SK-N-SH (cell line): ENCODE results near the gene ZFP57. TPM values are rescaled to one million over a fixed set of nuclear protein-coding genes. Genes with fewer than 3 reads are reported as not detected.

Experiments
- CTCF ChIA-PET: fragments of 300-600, 350-600 bp; formaldehyde crosslinking; extraction: SDS; loops from one replicate; lab custom pipeline; 2021; lab: Yijun Ruan, JAX
- POLR2A ChIA-PET: fragments of 350-600 bp; sonication (Branson Sonifier 250); formaldehyde crosslinking; extraction: SDS; loops from one replicate; lab custom pipeline; 2020; ENCODE audit warnings: antibody characterized with exemption, inconsistent platforms; lab: Yijun Ruan, JAX
- DNase-seq: peaks from one replicate; pipeline ENCODE4 v3.0.0; 2012
- H2AFZ ChIP-seq: fragments of 200-600 bp; sonication (generic); 2 replicates; pipeline ENCODE4 v1.8.1; 2016; ENCODE audit warnings: antibody characterized with exemption, mild to moderate bottlenecking, low read depth
- H3F3A ChIP-seq: fragments of 200-600 bp; sonication (generic); replicated peaks from 2 replicates; pipeline ENCODE3; 2016; ENCODE audit warnings: antibody characterized with exemption, mild to moderate bottlenecking; ENCODE audit not compliant: insufficient read depth
- H3K27ac ChIP-seq, 2 experiments: fragments of 200-500 bp in 1 of 2; fragments of 200-600 bp in 1 of 2; sonication (Bioruptor generic) in 1 of 2; sonication (generic), shearing (Covaris generic) in 1 of 2; 2 replicates each; pipeline versions ENCODE4 v1.5.1 to v1.6.1; 2014 to 2016; ENCODE audit warnings: low read depth in 2 of 2, inconsistent platforms in 1 of 2, low read length in 1 of 2, mild to moderate bottlenecking in 1 of 2, mixed read lengths in 1 of 2
- H3K27me3 ChIP-seq: fragments of 200-600 bp; sonication (generic), shearing (Covaris generic); 2 replicates; pipeline ENCODE4 v1.6.1; 2016; ENCODE audit warnings: mixed run types; ENCODE audit not compliant: insufficient read depth
- H3K36me3 ChIP-seq, 2 experiments: fragments of 200-500 bp in 1 of 2; fragments of 200-600 bp in 1 of 2; sonication (Bioruptor generic) in 1 of 2; sonication (generic) in 1 of 2; replicated peaks in 1 of 2; 2 replicates each; pipeline versions ENCODE3 to v1.5.1; 2014 to 2016; ENCODE audit warnings: low read length in 1 of 2, mild to moderate bottlenecking in 1 of 2; ENCODE audit not compliant: insufficient read depth in 2 of 2, control insufficient read depth in 1 of 2
- H3K4me1 ChIP-seq, 2 experiments: fragments of 200-500 bp in 1 of 2; fragments of 200-600 bp in 1 of 2; sonication (Bioruptor generic) in 1 of 2; sonication (generic), shearing (Covaris generic) in 1 of 2; 2 replicates each; pipeline versions ENCODE4 v1.5.1 to v1.6.1; 2014 to 2016; ENCODE audit warnings: low read depth in 1 of 2, low read length in 1 of 2, mixed run types in 1 of 2; ENCODE audit not compliant: insufficient read depth in 2 of 2, control insufficient read depth in 1 of 2
- H3K4me2 ChIP-seq: fragments of 200-600 bp; sonication (generic), shearing (Covaris generic); 2 replicates; pipeline ENCODE4 v1.6.1; 2017; ENCODE audit warnings: mixed run types
- H3K4me3 ChIP-seq, 2 experiments: fragments of 200-500 bp in 1 of 2; fragments of 200-600 bp in 1 of 2; sonication (Bioruptor generic) in 1 of 2; sonication (generic), shearing (Covaris generic) in 1 of 2; 2 replicates each; pipeline versions ENCODE4 v1.5.1 to v1.8.1; 2014 to 2016; ENCODE audit warnings: low read depth in 2 of 2, inconsistent platforms in 1 of 2, low read length in 1 of 2, mild to moderate bottlenecking in 1 of 2, mixed read lengths in 1 of 2, moderate library complexity in 1 of 2
- H3K79me2 ChIP-seq: fragments of 200-600 bp; sonication (generic); 2 replicates; pipeline ENCODE4 v1.8.1; 2017; ENCODE audit warnings: mild to moderate bottlenecking; ENCODE audit not compliant: insufficient read depth
- H3K9ac ChIP-seq: fragments of 200-600 bp; sonication (generic); 2 replicates; pipeline ENCODE4 v1.6.1; 2017; ENCODE audit warnings: mixed run types
- H3K9me2 ChIP-seq: fragments of 200-600 bp; sonication (generic); 2 replicates; pipeline ENCODE4 v1.6.1; 2017; ENCODE audit warnings: mixed run types
- H3K9me3 ChIP-seq: fragments of 200-600 bp; sonication (generic); 2 replicates; pipeline ENCODE4 v1.6.1; 2017; ENCODE audit warnings: mixed run types, mild to moderate bottlenecking, moderate library complexity
- H4K20me1 ChIP-seq: fragments of 200-600 bp; sonication (generic); 2 replicates; pipeline ENCODE4 v1.6.1; 2017; ENCODE audit warnings: mild to moderate bottlenecking, mixed run types; ENCODE audit not compliant: insufficient read depth
- CHD2 ChIP-seq: fragments of 150-350 bp; IDR thresholded peaks from 2 replicates; pipeline ENCODE4 v1.6.1; 2018; ENCODE audit warnings: low read length; ENCODE audit not compliant: partially characterized antibody
- FOXJ3 ChIP-seq: sonication (generic); formaldehyde crosslinking; IDR thresholded peaks from 2 replicates; pipeline ENCODE4 v1.5.1; 2020; ENCODE audit warnings: mild to moderate bottlenecking, missing genetic modification reagents
- FOXM1 ChIP-seq: IDR thresholded peaks from 2 replicates; pipeline ENCODE4 v1.4.0; 2012; ENCODE audit warnings: low read depth, mild to moderate bottlenecking
- GABPA ChIP-seq: IDR thresholded peaks from 2 replicates; pipeline ENCODE4 v1.4.0; 2012; ENCODE audit warnings: low read depth, mild to moderate bottlenecking
- MEF2A ChIP-seq: IDR thresholded peaks from 2 replicates; pipeline ENCODE4 v1.4.0; 2012; ENCODE audit warnings: low read depth, borderline replicate concordance
- MXI1 ChIP-seq: IDR thresholded peaks from 2 replicates; pipeline ENCODE4 v1.6.1; 2012; ENCODE audit warnings: mild to moderate bottlenecking, low read depth, low read length, improper control_type of control experiment
- NRF1 ChIP-seq: IDR thresholded peaks from 2 replicates; pipeline ENCODE4 v1.6.1; 2012; ENCODE audit warnings: low read depth, mild to moderate bottlenecking, low read length
- RAD21 ChIP-seq: IDR thresholded peaks from 2 replicates; pipeline ENCODE4 v1.6.1; 2012; ENCODE audit warnings: mild to moderate bottlenecking, low read length
- RFX5 ChIP-seq: IDR thresholded peaks from 2 replicates; pipeline ENCODE4 v1.6.1; 2012; ENCODE audit warnings: mild to moderate bottlenecking, improper control_type of control experiment, low read length
- SMC3 ChIP-seq: IDR thresholded peaks from 2 replicates; pipeline ENCODE4 v1.6.1; 2012; ENCODE audit warnings: low read depth, low read length, improper control_type of control experiment
- TAF1 ChIP-seq: IDR thresholded peaks from 2 replicates; pipeline ENCODE4 v1.6.1; 2012; ENCODE audit warnings: low read depth, mild to moderate bottlenecking, low read length, moderate library complexity, borderline replicate concordance
- TEAD4 ChIP-seq: IDR thresholded peaks from 2 replicates; pipeline ENCODE4 v1.4.0; 2012; ENCODE audit warnings: mild to moderate bottlenecking, borderline replicate concordance; ENCODE audit not compliant: insufficient read depth
- YY1 ChIP-seq: IDR thresholded peaks from 2 replicates; pipeline ENCODE4 v1.4.0; 2012; ENCODE audit warnings: low read depth, mild to moderate bottlenecking
- WGBS: methylation state at CpG from one replicate; pipeline ENCODE4 v1.1.6; 2017; ENCODE audit warnings: low lambda C conversion rate; 5-methylcytosine and 5-hydroxymethylcytosine counted together
- polyA plus RNA-seq, 3 experiments: library from polyadenylated mRNA; depleted of rRNA; stranded (reverse); fragments of >200 nt; gene quantifications; 2 replicates each; pipeline ENCODE4 v1.2.3, GENCODE V29; 2012
- TF ChIP-seq, protein P1 (sequence below): fragments of 200-600 bp; sonication (generic); IDR thresholded peaks from 2 replicates; pipeline ENCODE4 v1.6.1; 2017; ENCODE audit warnings: antibody characterized with exemption, mild to moderate bottlenecking, moderate library complexity
- TF ChIP-seq, protein P2 (sequence below): IDR thresholded peaks from 2 replicates; pipeline ENCODE4 v1.4.0; 2012; ENCODE audit warnings: low read depth, borderline replicate concordance
- TF ChIP-seq, protein P3 (sequence below): fragments of 150-350 bp; IDR thresholded peaks from 2 replicates; pipeline ENCODE4 v1.6.1; 2016; ENCODE audit warnings: mild to moderate bottlenecking, low read depth, low read length
- TF ChIP-seq, protein P4 (sequence below): fragments of 150-350 bp; IDR thresholded peaks from 2 replicates; pipeline ENCODE4 v1.6.1; 2017; ENCODE audit warnings: antibody characterized with exemption, low read length, low read depth, borderline replicate concordance
- TF ChIP-seq, protein P5 (sequence below): IDR thresholded peaks from 2 replicates; pipeline ENCODE4 v1.4.0; 2012; ENCODE audit warnings: low read depth, borderline replicate concordance
- TF ChIP-seq, protein P6 (sequence below): IDR thresholded peaks from 2 replicates; pipeline ENCODE4 v1.6.1; 2012; ENCODE audit warnings: mild to moderate bottlenecking, low read depth, low read length, moderate library complexity
- TF ChIP-seq, protein P7 (sequence below): IDR thresholded peaks from 2 replicates; pipeline ENCODE4; 2012

Gene ZFP57
- polyA plus RNA-seq, 1 of the 3 experiments (the other 2 are of a cell fraction), result not detected

DNA sequence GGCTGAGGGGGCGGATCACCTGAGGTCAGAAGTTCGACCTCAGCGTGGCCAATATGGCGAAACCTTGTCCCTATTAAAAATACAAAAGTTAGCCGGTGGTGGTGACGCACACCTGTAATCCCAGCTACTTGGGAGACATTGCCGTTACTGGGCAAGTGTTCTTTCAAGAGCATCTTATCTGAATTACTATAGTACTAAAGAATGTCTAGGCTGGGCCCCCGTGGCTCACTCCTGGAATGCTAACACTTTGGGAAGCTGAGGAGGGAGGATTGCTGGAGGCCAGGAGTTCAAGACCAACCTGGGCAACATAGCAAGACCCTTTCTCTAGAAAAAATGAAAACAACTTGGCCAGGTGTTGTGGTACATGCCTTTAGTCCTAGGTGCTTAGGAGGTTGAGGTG is 859 bp upstream of the ZFP57 start:
- Histone ChIP-seq H3K27me3 (peaks cover 13% of the 10 kb centered on the region), H2AFZ (no peak overlapping the region), H3F3A (no peaks in the 10 kb centered on the region), H3K9ac (no peak overlapping the region), H3K9me2 (no peaks in the 10 kb centered on the region), H3K4me1 (no peaks in the 10 kb centered on the region), H3K27ac (no peak overlapping the region), H3K9me3 (no peaks in the 10 kb centered on the region), H4K20me1 (no peaks in the 10 kb centered on the region), H3K79me2 (no peaks in the 10 kb centered on the region), H3K4me3 (no peak overlapping the region), H3K36me3 (no peaks in the 10 kb centered on the region), H3K4me2 (no peak overlapping the region)
- no peak for TF ChIP-seq MEF2A
- TF ChIP-seq, protein P1, sequence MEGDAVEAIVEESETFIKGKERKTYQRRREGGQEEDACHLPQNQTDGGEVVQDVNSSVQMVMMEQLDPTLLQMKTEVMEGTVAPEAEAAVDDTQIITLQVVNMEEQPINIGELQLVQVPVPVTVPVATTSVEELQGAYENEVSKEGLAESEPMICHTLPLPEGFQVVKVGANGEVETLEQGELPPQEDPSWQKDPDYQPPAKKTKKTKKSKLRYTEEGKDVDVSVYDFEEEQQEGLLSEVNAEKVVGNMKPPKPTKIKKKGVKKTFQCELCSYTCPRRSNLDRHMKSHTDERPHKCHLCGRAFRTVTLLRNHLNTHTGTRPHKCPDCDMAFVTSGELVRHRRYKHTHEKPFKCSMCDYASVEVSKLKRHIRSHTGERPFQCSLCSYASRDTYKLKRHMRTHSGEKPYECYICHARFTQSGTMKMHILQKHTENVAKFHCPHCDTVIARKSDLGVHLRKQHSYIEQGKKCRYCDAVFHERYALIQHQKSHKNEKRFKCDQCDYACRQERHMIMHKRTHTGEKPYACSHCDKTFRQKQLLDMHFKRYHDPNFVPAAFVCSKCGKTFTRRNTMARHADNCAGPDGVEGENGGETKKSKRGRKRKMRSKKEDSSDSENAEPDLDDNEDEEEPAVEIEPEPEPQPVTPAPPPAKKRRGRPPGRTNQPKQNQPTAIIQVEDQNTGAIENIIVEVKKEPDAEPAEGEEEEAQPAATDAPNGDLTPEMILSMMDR, result no peak
- no peak for TF ChIP-seq CHD2
- no peak for TF ChIP-seq SMC3
- TF ChIP-seq FOXM1, result no peak
- TF ChIP-seq, protein P2, sequence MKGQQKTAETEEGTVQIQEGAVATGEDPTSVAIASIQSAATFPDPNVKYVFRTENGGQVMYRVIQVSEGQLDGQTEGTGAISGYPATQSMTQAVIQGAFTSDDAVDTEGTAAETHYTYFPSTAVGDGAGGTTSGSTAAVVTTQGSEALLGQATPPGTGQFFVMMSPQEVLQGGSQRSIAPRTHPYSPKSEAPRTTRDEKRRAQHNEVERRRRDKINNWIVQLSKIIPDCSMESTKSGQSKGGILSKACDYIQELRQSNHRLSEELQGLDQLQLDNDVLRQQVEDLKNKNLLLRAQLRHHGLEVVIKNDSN, result no peak
- TF ChIP-seq, protein P3, sequence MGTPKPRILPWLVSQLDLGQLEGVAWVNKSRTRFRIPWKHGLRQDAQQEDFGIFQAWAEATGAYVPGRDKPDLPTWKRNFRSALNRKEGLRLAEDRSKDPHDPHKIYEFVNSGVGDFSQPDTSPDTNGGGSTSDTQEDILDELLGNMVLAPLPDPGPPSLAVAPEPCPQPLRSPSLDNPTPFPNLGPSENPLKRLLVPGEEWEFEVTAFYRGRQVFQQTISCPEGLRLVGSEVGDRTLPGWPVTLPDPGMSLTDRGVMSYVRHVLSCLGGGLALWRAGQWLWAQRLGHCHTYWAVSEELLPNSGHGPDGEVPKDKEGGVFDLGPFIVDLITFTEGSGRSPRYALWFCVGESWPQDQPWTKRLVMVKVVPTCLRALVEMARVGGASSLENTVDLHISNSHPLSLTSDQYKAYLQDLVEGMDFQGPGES, result no peak
- TF ChIP-seq, protein P4, sequence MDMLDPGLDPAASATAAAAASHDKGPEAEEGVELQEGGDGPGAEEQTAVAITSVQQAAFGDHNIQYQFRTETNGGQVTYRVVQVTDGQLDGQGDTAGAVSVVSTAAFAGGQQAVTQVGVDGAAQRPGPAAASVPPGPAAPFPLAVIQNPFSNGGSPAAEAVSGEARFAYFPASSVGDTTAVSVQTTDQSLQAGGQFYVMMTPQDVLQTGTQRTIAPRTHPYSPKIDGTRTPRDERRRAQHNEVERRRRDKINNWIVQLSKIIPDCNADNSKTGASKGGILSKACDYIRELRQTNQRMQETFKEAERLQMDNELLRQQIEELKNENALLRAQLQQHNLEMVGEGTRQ, result no peak
- TF ChIP-seq GABPA, result no peak
- TF ChIP-seq, protein P5, sequence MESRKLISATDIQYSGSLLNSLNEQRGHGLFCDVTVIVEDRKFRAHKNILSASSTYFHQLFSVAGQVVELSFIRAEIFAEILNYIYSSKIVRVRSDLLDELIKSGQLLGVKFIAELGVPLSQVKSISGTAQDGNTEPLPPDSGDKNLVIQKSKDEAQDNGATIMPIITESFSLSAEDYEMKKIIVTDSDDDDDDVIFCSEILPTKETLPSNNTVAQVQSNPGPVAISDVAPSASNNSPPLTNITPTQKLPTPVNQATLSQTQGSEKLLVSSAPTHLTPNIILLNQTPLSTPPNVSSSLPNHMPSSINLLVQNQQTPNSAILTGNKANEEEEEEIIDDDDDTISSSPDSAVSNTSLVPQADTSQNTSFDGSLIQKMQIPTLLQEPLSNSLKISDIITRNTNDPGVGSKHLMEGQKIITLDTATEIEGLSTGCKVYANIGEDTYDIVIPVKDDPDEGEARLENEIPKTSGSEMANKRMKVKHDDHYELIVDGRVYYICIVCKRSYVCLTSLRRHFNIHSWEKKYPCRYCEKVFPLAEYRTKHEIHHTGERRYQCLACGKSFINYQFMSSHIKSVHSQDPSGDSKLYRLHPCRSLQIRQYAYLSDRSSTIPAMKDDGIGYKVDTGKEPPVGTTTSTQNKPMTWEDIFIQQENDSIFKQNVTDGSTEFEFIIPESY, result no peak
- TF ChIP-seq TAF1, result no peak
- TF ChIP-seq, protein P6, sequence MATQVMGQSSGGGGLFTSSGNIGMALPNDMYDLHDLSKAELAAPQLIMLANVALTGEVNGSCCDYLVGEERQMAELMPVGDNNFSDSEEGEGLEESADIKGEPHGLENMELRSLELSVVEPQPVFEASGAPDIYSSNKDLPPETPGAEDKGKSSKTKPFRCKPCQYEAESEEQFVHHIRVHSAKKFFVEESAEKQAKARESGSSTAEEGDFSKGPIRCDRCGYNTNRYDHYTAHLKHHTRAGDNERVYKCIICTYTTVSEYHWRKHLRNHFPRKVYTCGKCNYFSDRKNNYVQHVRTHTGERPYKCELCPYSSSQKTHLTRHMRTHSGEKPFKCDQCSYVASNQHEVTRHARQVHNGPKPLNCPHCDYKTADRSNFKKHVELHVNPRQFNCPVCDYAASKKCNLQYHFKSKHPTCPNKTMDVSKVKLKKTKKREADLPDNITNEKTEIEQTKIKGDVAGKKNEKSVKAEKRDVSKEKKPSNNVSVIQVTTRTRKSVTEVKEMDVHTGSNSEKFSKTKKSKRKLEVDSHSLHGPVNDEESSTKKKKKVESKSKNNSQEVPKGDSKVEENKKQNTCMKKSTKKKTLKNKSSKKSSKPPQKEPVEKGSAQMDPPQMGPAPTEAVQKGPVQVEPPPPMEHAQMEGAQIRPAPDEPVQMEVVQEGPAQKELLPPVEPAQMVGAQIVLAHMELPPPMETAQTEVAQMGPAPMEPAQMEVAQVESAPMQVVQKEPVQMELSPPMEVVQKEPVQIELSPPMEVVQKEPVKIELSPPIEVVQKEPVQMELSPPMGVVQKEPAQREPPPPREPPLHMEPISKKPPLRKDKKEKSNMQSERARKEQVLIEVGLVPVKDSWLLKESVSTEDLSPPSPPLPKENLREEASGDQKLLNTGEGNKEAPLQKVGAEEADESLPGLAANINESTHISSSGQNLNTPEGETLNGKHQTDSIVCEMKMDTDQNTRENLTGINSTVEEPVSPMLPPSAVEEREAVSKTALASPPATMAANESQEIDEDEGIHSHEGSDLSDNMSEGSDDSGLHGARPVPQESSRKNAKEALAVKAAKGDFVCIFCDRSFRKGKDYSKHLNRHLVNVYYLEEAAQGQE, result no peak
- TF ChIP-seq RFX5, result no peak
- TF ChIP-seq RAD21, result no peak
- no peak for TF ChIP-seq NRF1
- no peak for TF ChIP-seq FOXJ3 (CRISPR knock-in tag)
- TF ChIP-seq, protein P7, sequence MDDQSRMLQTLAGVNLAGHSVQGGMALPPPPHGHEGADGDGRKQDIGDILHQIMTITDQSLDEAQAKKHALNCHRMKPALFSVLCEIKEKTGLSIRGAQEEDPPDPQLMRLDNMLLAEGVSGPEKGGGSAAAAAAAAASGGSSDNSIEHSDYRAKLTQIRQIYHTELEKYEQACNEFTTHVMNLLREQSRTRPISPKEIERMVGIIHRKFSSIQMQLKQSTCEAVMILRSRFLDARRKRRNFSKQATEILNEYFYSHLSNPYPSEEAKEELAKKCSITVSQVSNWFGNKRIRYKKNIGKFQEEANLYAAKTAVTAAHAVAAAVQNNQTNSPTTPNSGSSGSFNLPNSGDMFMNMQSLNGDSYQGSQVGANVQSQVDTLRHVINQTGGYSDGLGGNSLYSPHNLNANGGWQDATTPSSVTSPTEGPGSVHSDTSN, result no peak
- TF ChIP-seq MXI1, result no peak
- TF ChIP-seq TEAD4, result no peak
- no peak for TF ChIP-seq YY1
- no peak for DNase-seq
- CTCF ChIA-PET, result interaction anchor here (1.8 kb wide), 1 partner anchor 29 kb away, joined by 8 read pairs; no protein-coding TSS in a partner anchor
- POLR2A ChIA-PET, result no interaction called here
- WGBS, result 40% methylated on average over 8 of the region's 8 CpGs
